ENCODE results near the gene RCHY1.
"Not testable (repeated sequence)": the region's sequence is repeated elsewhere in the genome, so short reads cannot be mapped to it uniquely, and the experiment has no call there.

Gene RCHY1

GRCh38 chr4:75516144-75516543, 1.9 kb upstream of the RCHY1 start:
- no peak for TF ChIP-seq Cebpa-rat (IDR thresholded peaks at IDR 0.05)
- H3K27ac ChIP-seq, result no peak overlapping the region
- H3K4me2 ChIP-seq, result peak overlapping the region; percentile 83; the same call in 1 of the 2 replicates
- no peak overlapping the region for H3K9ac ChIP-seq
- peaks cover 22% of the 10 kb centered on the region for H3K36me3 ChIP-seq
- H4K20me1 ChIP-seq, result peaks cover 12% of the 10 kb centered on the region
- H3K4me1 ChIP-seq, result peaks cover 39% of the 10 kb centered on the region
- H3K27me3 ChIP-seq, result no peaks in the 10 kb centered on the region
- no peaks in the 10 kb centered on the region for H3K9me3 ChIP-seq
- no peak overlapping the region for H3K4me3 ChIP-seq

GRCh38 chr4:75514949-75515612, 878 bp upstream of the RCHY1 start:
- Histone ChIP-seq H3K9ac (peak overlapping the region; percentile 85), H3K4me2 (peak overlapping the region; percentile 83), H3K9me3 (peaks cover 3% of the 10 kb centered on the region), H3K4me1 (peaks cover 43% of the 10 kb centered on the region), H3K27ac (peak overlapping the region; percentile 92), H3K36me3 (peaks cover 25% of the 10 kb centered on the region), H3K27me3 (no peaks in the 10 kb centered on the region), H3K4me3 (peak overlapping the region; percentile 77), H4K20me1 (peaks cover 13% of the 10 kb centered on the region)
- TF ChIP-seq Cebpa-rat (IDR thresholded peaks at IDR 0.05), result no peak

- peaks cover 31% of the 10 kb centered on the region for H3K36me3 ChIP-seq
- peak overlapping the region; percentile 92 for H3K27ac ChIP-seq
- peaks cover 13% of the 10 kb centered on the region for H4K20me1 ChIP-seq
- H3K4me2 ChIP-seq, result peak overlapping the region; percentile 84
- no peak for TF ChIP-seq Cebpa-rat (IDR thresholded peaks at IDR 0.05)
- no peaks in the 10 kb centered on the region for H3K27me3 ChIP-seq
- H3K9ac ChIP-seq, result peak overlapping the region; percentile 85
- peaks cover 11% of the 10 kb centered on the region for H3K9me3 ChIP-seq
- peaks cover 43% of the 10 kb centered on the region for H3K4me1 ChIP-seq
- peak overlapping the region; percentile 77 for H3K4me3 ChIP-seq
Measured at GRCh38 chr4:75513526-75514130, 575 bp downstream of the RCHY1 start.

GRCh38 chr4:75512386-75513211, 1.6 kb downstream of the RCHY1 start:
- Histone ChIP-seq H3K36me3 (peaks cover 29% of the 10 kb centered on the region), H3K9me3 (peaks cover 11% of the 10 kb centered on the region), H3K27me3 (no peaks in the 10 kb centered on the region), H3K27ac (peak overlapping the region; percentile 92), H4K20me1 (peaks cover 13% of the 10 kb centered on the region), H3K4me3 (peak overlapping the region; percentile 77), H3K4me2 (peak overlapping the region; percentile 84), H3K9ac (peak overlapping the region; percentile 85; the same call in 1 of the 2 replicates), H3K4me1 (peaks cover 43% of the 10 kb centered on the region)
- TF ChIP-seq Cebpa-rat (IDR thresholded peaks at IDR 0.05), result no peak

- Histone ChIP-seq H3K4me1 (peaks cover 43% of the 10 kb centered on the region), H3K9me3 (peaks cover 11% of the 10 kb centered on the region), H3K9ac (no peak overlapping the region), H3K4me3 (peak overlapping the region; percentile 77), H3K27ac (peak overlapping the region; percentile 46; the same call in 1 of the 2 replicates), H4K20me1 (peaks cover 13% of the 10 kb centered on the region), H3K36me3 (peaks cover 24% of the 10 kb centered on the region), H3K4me2 (peak overlapping the region; percentile 84), H3K27me3 (no peaks in the 10 kb centered on the region)
- no peak for TF ChIP-seq Cebpa-rat (IDR thresholded peaks at IDR 0.05)
Measured at GRCh38 chr4:75511841-75512240, 2.4 kb downstream of the RCHY1 start.

- not testable (repeated sequence) for H3K27me3 ChIP-seq, H3K9ac ChIP-seq, H3K4me3 ChIP-seq, H3K27ac ChIP-seq, H3K4me2 ChIP-seq
- H4K20me1 ChIP-seq, result peaks cover 20% of the 10 kb centered on the region
- H3K9me3 ChIP-seq, result peaks cover 11% of the 10 kb centered on the region
- H3K4me1 ChIP-seq, result peaks cover 29% of the 10 kb centered on the region
- H3K36me3 ChIP-seq, result peaks cover 35% of the 10 kb centered on the region
Measured at GRCh38 chr4:75509592-75509991, 4.6 kb downstream of the RCHY1 start.

- no peaks in the 10 kb centered on the region for H3K4me1 ChIP-seq
- H3K4me2 ChIP-seq, result no peak overlapping the region
- peaks cover 73% of the 10 kb centered on the region for H3K36me3 ChIP-seq
- H3K27me3 ChIP-seq, result no peaks in the 10 kb centered on the region
- H3K9ac ChIP-seq, result no peak overlapping the region
- peaks cover 11% of the 10 kb centered on the region for H3K9me3 ChIP-seq
- no peak overlapping the region for H3K4me3 ChIP-seq
- no peak for TF ChIP-seq Cebpa-rat (IDR thresholded peaks at IDR 0.05)
- peaks cover 7% of the 10 kb centered on the region; the same call in 1 of the 2 replicates for H4K20me1 ChIP-seq
- no peak overlapping the region for H3K27ac ChIP-seq
Measured at GRCh38 chr4:75505630-75506029, 8.6 kb downstream of the RCHY1 start.

- H3K27ac ChIP-seq, result no peak overlapping the region
- H4K20me1 ChIP-seq, result peaks cover 7% of the 10 kb centered on the region; the same call in 1 of the 2 replicates
- H3K9ac ChIP-seq, result no peak overlapping the region
- H3K36me3 ChIP-seq, result peaks cover 74% of the 10 kb centered on the region
- H3K4me2 ChIP-seq, result no peak overlapping the region
- peaks cover 19% of the 10 kb centered on the region for H3K9me3 ChIP-seq
- H3K4me1 ChIP-seq, result no peaks in the 10 kb centered on the region
- H3K27me3 ChIP-seq, result no peaks in the 10 kb centered on the region
- no peak overlapping the region for H3K4me3 ChIP-seq
- no peak for TF ChIP-seq Cebpa-rat (IDR thresholded peaks at IDR 0.05)
Measured at GRCh38 chr4:75502671-75503070, 11.5 kb downstream of the RCHY1 start.

- H3K27me3 ChIP-seq, result no peaks in the 10 kb centered on the region
- peaks cover 3% of the 10 kb centered on the region; the same call in 1 of the 2 replicates for H4K20me1 ChIP-seq
- H3K27ac ChIP-seq, result no peak overlapping the region
- no peak overlapping the region for H3K4me2 ChIP-seq
- H3K4me1 ChIP-seq, result no peaks in the 10 kb centered on the region
- peaks cover 19% of the 10 kb centered on the region for H3K9me3 ChIP-seq
- TF ChIP-seq Cebpa-rat (IDR thresholded peaks at IDR 0.05), result no peak
- no peak overlapping the region for H3K9ac ChIP-seq
- no peak overlapping the region for H3K4me3 ChIP-seq
- H3K36me3 ChIP-seq, result peaks cover 79% of the 10 kb centered on the region
Measured at GRCh38 chr4:75499900-75500299, 14.3 kb downstream of the RCHY1 start.
